Pancreas (tissue), 10 donors: ENCODE data around the gene HIVEP2. TPM values are rescaled to one million over a fixed set of nuclear protein-coding genes. Genes with fewer than 3 reads are reported as not detected.

Experiments
- ATAC-seq, 4 donors: fragments of 200-7000 bp; cut with Tn5 transposase; one replicate each; pipeline versions ENCODE4 v1.8.0 to v1.9.1; 2020; ENCODE audit warnings: mild to moderate bottlenecking in 4 of 4, moderate library complexity in 4 of 4
- DNase-seq, 6 donors: peaks; one replicate each; pipeline ENCODE4 v3.0.0-alpha.2; 2020
- FAIRE-seq: peaks from 2 replicates; lab custom pipeline; 2012; peaks lifted over from hg19 to GRCh38; lab: Jason Lieb, UNC
- H3K27ac ChIP-seq, 4 donors: fragments of 200-600 bp; sonication (generic); 1 replicate in 3 of 4; 2 replicates in 1 of 4; pipeline versions ENCODE4 v1.5.0 to v1.8.0; 2020
- H3K27me3 ChIP-seq, 4 donors: fragments of 200-600 bp; one replicate each; pipeline ENCODE4 v1.8.0; 2021
- H3K36me3 ChIP-seq, 3 donors: fragments of 200-600 bp; sonication (generic) in 1 of 3; one replicate each; pipeline versions ENCODE4 v1.5.0 to v1.8.0; 2020 to 2021
- H3K4me1 ChIP-seq, 3 donors: fragments of 200-600 bp; one replicate each; pipeline ENCODE4 v1.8.0; 2021
- H3K4me3 ChIP-seq, 4 donors: fragments of 200-600 bp; sonication (generic) in 2 of 4; one replicate each; pipeline versions ENCODE4 v1.5.0 to v1.8.0; 2020 to 2021
- H3K9me3 ChIP-seq, 4 donors: fragments of 200-600 bp; one replicate each; pipeline ENCODE4 v1.8.0; 2021
- CTCF ChIP-seq, 4 donors: fragments of 200-600 bp; sonication (generic) in 3 of 4; IDR thresholded peaks; one replicate each; pipeline versions ENCODE4 v1.5.0 to v1.8.0; 2021; ENCODE audit warnings: antibody characterized with exemption in 4 of 4
- WGBS, 2 donors: extraction: QIAGEN DNeasy Blood & Tissue Kit; methylation state at CpG; one replicate each; pipeline ENCODE4 v1.1.7; 2013; 5-methylcytosine and 5-hydroxymethylcytosine counted together
- intact Hi-C, 3 donors: fragments of 100-400 bp; cut with DNase I; formaldehyde crosslinking; loops; one replicate each; pipeline versions ENCODE4 v1.11.1 to v1.14.2; 2022
- polyA plus RNA-seq, 2 donors: library from polyadenylated mRNA; stranded (reverse); fragments of 200-250 nt; gene quantifications; one replicate each; pipeline ENCODE4 v1.2.3, GENCODE V29; 2013
- total RNA-seq, 6 donors: library from RNA; stranded (reverse); fragmentation: NEBNext Ultra II Directional in 4 of 6; extraction: Animal tissue kit (Norgen Biotek cat#: 25700) in 4 of 6; gene quantifications; one replicate each; pipeline versions ENCODE4 v1.2.1 to v1.2.4, GENCODE V29; 2021 to 2023
- donor health status: healthy with polysubstance abuse.
- donor health status: DM: no; HTN: no; CAD: no; lungs with moderate emphysema.
- donor health status: DM: no; HTN: no; CAD: no.
- donor health status: control.
- donor health status: control.
- donor health status: Bipolar disorder and iron deficiency.
- donor health status: DM: yes; HTN: yes; CAD: no.
- donor health status: DM: no; HTN: no; CAD: no.
- donor health status: DM: no; HTN: no; CAD: no.
- donor health status: DM: yes; HTN: yes; CAD: no.

The HIVEP2 gene
- total and polyA plus RNA-seq, 8 donors = 3.8 to 14.0 (median 8.6) TPM

- TF ChIP-seq CTCF (IDR thresholded peaks at IDR 0.05) = no peak
- 59 to 73% methylated on average over 3 of the region's 3 CpGs for WGBS, 2 donors
- no peak for DNase-seq
- Histone ChIP-seq H3K27me3 (no peaks in the 10 kb centered on the region), H3K4me3 (no peak overlapping the region), H3K36me3 (no peaks in the 10 kb centered on the region), H3K27ac (no peak overlapping the region), H3K9me3 (no peaks in the 10 kb centered on the region), H3K4me1 (peaks cover 0 to 11% (median 9%) of the 10 kb centered on the region in 3 donors)
- ATAC-seq = no peak
- intact Hi-C loops = no loop called here
- no peak for FAIRE-seq
These were observed 150.6 kb downstream of the HIVEP2 start for GRCh38 chr6:142794424-142794823.

- intact Hi-C loops = no loop called here
- TF ChIP-seq CTCF (IDR thresholded peaks at IDR 0.05) = no peak
- H3K4me3 ChIP-seq = no peak overlapping the region
- H3K36me3 ChIP-seq = no peaks in the 10 kb centered on the region
- H3K27me3 ChIP-seq = no peaks in the 10 kb centered on the region
- H3K9me3 ChIP-seq = no peaks in the 10 kb centered on the region
- FAIRE-seq = no peak
- no peak for DNase-seq
- peaks cover 0 to 13% (median 10%) of the 10 kb centered on the region in 3 donors for H3K4me1 ChIP-seq
- no peak for ATAC-seq
- 45 to 58% methylated on average over 1 of the region's 1 CpG for WGBS, 2 donors
- H3K27ac ChIP-seq = no peak overlapping the region
These were observed 154.7 kb downstream of the HIVEP2 start for GRCh38 chr6:142790257-142790656.

- no peak overlapping the region for H3K27ac ChIP-seq
- TF ChIP-seq CTCF (IDR thresholded peaks at IDR 0.05) = no peak
- 89 to 93% methylated on average over 2 of the region's 2 CpGs for WGBS, 2 donors
- no peak overlapping the region for H3K4me3 ChIP-seq
- H3K4me1 ChIP-seq = peaks cover 0 to 13% (median 10%) of the 10 kb centered on the region in 3 donors
- intact Hi-C loops = no loop called here
- FAIRE-seq = no peak
- H3K36me3 ChIP-seq = no peaks in the 10 kb centered on the region
- no peaks in the 10 kb centered on the region for H3K27me3 ChIP-seq
- ATAC-seq = no peak
- H3K9me3 ChIP-seq = no peaks in the 10 kb centered on the region
- no peak for DNase-seq
These were observed 157.6 kb downstream of the HIVEP2 start for GRCh38 chr6:142787422-142787821.

GRCh38 chr6:142786476-142786875 is 158.5 kb downstream of the HIVEP2 start:
- intact Hi-C loops = no loop called here
- FAIRE-seq (no peak), DNase-seq (no peak), ATAC-seq (no peak)
- Histone ChIP-seq H3K36me3 (no peaks in the 10 kb centered on the region), H3K27ac (no peak overlapping the region), H3K4me1 (peaks cover 0 to 13% (median 10%) of the 10 kb centered on the region in 3 donors), H3K4me3 (no peak overlapping the region), H3K27me3 (no peaks in the 10 kb centered on the region), H3K9me3 (no peaks in the 10 kb centered on the region)
- TF ChIP-seq CTCF (IDR thresholded peaks at IDR 0.05) = no peak

GRCh38 chr6:142784344-142784743 is 160.6 kb downstream of the HIVEP2 start:
- Histone ChIP-seq H3K36me3 (no peaks in the 10 kb centered on the region), H3K27me3 (no peaks in the 10 kb centered on the region), H3K9me3 (no peaks in the 10 kb centered on the region), H3K27ac (no peak overlapping the region), H3K4me1 (peaks cover 0 to 4% (median 1%) of the 10 kb centered on the region in 3 donors), H3K4me3 (no peak overlapping the region)
- no peak for TF ChIP-seq CTCF (IDR thresholded peaks at IDR 0.05)
- WGBS, 2 donors = 84 to 86% methylated on average over 3 of the region's 3 CpGs
- intact Hi-C loops = no loop called here
- DNase-seq = no peak
- peak in 2 of 4 donors; percentile 27 to 39 for ATAC-seq
- FAIRE-seq = no peak
